GM18502 (cell line): ENCODE results near the gene SCT.

Source experiments
- ATAC-seq: cut with Tn5 transposase; IDR thresholded peaks from one replicate; pipeline ENCODE4 v1.9.1; 2021; ENCODE audit warnings: mild to moderate bottlenecking; ENCODE audit not compliant: unreplicated experiment, poor library complexity

The SCT gene

DNA sequence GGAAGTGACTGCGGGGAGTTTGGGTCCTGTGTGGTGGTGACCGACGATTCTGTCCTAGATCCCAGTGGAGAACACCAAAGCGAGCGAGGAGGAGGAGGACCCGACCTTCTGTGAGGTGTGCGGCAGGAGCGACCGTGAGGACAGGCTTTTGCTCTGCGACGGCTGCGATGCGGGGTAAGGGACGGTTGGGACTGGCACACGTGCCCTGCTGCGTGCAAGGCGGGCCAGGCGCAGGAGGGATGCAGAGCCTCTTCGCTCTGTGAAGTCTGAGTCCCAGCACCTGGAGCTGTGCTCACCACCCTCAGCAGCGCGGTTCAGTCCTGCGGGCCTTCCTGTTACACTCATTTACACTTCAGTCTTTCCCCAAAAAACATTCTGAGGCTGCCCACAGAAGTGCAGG is 34.5 kb downstream of the SCT start:
- ATAC-seq: no peak

DNA sequence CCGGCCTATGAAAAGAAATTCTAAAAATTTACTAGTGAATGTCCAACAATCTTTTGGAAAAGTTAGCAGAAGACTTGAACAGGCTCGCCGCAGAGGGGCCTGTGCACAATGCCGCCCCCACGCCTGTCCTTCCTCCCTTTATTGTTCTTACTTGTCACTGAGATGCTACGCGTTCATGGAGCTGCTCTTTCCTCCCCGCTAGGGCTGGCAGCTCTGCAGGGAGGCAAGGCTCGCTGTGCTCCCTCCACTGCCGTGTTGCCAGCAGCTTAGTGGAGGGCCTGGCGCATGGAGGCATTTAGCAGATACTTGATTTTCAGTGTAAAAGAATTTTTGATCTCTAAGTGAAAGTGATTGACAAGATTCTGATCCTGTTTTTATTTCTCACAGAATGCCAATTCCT is 36.0 kb downstream of the SCT start:
- no peak for ATAC-seq

DNA sequence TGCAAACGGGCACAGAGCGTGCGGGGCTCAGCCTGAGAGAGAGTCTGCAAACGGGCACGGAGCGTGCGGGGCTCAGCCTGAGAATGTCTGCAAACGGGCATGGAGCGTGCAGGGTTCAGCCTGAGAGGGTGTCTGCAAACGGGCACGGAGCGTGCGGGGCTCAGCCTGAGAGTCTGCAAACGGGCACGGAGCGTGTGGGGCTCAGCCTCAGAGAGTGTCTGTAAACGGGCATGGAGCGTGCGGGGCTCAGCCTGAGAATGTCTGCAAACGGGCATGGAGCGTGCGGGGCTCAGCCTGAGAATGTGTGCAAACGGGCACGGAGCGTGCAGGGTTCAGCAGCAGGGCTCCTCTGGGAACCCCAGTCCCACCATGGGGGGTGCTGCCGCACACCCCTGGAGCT is 37.2 kb downstream of the SCT start:
- no peak for ATAC-seq

DNA sequence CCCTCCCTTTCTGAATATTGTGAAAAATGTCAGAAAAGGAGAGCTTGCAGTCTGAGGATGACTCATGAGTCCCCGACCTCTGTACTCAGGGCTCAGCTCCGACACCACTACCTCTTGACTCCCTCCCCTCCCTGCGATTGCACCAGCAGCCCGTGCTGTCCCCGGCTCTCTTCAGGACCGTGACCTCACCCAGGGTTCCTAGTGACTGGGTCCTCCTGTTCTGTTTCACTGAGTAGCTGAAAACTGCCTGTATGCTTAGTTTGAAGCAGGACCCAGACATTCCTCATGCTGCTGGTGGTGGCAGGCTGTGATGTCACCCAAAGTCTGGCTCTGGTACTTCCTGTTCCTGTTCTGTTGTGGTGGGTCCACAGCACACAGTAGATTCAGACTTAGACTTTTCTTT is 39.0 kb downstream of the SCT start:
- no peak for ATAC-seq

DNA sequence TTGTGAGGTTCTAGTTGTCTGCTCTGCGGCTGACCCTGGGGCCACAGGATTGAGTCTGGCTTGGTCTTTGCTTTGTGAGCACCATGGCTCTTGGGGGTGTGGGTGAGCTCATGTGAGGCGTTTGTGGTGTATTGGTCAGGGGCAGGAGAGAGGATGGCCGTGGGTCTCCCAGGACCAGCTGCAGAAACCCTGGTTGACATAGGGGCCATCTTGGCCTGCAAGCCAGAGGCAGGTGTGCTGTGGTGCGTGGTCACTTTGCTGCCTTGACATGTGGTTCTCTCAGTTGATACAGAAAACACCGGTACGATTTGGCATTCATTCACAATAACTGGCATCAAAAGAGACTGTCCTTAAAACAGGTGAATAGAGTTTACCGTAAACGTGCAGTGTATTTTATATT is 39.4 kb downstream of the SCT start:
- ATAC-seq: no peak

DNA sequence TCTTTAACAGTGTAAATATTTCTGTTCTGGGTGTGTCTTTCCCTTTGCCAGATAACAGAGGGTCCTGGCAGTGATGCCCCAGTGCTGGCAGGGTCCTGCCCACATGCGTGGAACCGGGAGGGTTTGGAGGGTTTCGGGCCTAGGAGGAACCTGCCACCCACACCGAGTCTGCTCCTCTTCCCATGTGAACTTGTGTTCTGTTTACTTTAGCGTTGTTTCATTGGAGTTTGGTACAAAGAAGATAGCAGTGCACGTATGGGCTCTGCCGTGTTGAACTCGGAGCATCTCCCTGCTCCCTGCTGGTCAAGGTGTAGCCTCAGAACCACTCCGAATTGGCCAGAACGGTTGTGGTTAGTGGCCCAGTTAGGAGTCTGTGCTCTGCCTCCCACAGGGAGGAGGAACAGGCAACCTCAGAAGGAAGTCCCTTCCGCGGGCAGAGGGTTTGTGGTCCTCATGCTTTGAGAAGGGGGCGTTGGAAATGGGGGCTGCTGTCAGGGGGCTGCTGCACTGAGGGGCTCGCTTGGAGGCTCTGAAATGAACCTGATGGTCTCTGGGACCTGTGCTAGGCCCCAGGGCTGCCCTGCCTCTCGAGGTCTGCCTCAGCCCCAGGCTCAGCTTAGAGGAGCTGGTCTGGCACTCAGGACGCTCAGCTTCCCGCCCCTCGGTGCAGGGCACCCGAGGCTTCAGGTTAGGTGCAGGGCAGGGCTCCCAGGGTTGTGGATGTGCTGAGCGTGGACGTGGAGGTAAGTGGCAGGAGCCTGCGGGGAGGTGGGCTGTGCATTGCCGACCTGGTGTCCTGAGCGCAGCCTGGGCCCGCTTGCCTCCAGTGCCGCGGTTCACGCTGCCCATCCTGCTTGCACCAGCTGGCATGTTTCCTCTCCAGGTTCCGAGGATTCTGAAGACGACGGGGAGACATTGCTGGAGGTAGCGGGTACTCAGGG is 40.3 kb downstream of the SCT start:
- ATAC-seq: no peak

DNA sequence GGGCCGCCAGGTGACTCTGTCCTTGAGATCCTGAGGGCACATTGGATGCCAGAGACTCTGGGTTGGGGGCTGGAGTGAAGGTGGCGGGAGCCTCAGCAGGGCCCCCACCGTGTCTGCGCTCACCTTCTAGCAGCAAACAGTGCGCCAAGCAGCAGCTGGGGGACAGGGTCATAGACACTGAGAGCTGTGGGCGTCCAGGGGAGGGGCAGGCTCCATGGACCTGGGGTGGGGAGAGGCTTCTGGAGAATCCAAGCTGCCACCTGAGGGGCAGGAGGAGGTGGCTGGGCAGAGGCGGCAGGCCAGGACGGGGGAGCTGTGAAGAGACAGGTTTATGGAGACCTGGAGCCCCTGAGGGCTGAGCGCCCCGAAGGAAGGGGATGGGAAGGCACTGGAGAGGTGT is 42.7 kb downstream of the SCT start:
- ATAC-seq: no peak

DNA sequence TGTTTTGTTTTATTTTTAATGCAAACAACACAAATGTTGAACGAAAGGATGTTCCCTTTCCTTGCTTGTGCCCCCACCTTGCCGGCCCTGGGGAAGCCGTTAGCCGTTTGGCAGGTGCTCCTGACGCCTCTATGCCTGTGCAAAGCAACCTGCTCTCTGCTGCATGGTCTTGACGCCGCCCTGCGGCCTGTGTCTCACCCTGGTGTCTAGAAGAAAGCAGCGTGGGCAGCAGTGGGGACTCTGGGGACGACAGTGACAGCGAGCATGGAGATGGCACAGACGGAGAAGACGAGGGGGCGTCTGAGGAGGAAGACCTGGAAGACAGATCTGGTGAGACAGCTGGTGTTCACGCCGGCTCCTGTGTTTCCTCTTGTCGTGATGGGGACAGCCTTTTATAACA is 45.2 kb downstream of the SCT start:
- no peak for ATAC-seq

DNA sequence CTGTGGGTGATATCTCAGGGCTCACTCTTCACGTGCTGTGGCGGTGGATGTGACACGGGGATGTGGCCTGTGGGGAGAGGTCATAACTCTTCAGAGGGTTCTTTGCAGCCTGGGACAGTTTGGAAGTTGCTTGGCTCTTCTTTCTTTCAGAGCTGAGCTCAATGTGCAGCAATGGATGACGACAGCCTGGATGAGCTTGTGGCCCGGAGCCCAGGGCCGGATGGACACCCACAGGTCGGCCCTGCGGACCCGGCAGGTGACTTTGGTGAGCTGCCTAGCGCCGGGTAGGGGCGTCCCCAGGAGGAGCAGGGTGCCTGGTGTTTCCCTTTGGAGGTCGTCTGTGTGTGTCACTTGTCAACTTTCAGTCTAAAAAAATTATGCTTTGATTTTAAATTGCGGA is 45.6 kb downstream of the SCT start:
- ATAC-seq: no peak

DNA sequence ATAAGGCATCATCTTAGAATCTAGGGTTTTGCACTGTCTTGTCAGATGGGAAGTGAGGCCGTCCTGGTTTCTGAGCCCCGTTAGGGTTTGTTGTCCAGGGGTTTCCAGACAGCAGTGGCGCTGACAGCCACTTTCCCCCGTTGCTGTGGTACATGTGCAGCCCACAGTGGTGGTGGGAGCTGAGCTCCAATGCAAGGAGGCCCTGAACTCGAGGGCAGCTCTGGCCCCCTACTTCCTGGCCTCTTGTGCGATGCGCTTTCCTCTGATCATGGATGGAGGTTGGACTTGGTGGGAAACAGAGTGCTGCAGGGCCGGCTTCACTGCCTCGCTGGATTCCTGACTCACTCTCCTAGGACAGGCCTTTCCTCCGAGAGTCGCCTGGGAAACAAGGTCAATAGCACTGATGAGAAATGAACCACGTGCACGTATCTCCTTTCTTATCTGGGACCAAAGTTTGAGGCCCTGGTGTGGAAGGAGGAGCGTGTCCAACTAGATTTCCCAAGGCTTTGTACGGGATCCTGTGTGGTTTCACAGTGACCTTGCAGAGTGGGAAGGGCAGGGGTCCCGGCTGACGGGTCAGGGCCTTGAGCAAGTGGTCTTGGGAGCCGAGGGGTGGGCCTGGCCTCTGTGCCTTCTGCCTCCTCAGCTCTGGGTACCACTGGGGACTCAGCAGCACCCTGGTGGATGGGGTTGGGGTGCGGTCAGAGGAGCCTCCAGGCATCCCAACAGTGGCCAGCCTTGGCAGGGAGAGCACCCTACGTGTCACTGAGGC is 47.0 kb downstream of the SCT start:
- no peak for ATAC-seq

DNA sequence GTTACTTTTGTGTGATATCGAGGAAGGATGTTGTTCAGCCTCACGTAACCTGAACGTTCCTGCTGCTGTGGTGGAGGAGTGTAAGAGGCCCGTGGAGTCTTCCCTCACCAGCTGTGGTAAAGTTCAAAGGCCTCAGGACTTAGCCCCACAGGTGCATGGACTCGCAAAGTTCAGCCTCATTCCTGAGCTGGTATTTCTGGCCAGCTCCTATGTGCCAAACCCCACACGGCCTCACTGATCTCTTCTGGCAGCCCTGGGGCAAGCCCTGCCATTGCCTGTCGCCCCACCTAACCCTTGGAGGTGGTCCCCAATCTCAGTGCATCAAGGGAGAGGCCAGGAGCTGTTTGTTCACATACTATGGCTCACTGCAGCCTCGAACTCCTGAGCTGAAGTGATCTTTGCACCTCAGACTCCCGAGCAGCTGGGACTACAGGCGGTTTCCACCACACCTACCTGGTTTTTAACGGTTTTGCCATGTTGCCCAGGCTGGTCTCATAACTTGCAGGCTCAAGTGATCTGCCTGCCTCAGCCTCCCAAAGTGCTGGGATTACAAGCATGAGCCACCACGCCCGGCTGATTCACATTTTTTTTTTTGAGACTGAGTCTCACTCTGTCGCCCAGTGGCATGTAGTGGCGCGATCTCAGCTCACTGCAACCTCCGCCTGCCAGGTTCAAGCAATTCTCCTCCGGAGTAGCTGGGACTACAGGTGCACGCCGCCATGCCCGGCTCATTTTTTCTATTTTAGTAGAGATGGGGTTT is 48.5 kb downstream of the SCT start:
- no peak for ATAC-seq

DNA sequence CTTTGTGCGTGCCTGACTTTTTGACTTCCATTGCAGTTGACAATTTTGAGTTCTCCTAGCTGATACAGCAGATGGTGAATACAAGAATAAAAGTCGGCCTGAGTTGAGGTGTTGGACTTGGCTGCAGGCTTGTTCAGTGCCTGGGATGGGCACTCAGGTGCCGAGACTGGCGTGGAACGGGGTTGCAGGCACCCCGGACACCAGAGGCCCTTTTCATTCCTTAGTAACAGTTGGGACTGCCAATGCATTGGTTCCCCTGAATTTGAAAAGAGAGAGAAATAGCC is 49.4 kb downstream of the SCT start:
- ATAC-seq: no peak

DNA sequence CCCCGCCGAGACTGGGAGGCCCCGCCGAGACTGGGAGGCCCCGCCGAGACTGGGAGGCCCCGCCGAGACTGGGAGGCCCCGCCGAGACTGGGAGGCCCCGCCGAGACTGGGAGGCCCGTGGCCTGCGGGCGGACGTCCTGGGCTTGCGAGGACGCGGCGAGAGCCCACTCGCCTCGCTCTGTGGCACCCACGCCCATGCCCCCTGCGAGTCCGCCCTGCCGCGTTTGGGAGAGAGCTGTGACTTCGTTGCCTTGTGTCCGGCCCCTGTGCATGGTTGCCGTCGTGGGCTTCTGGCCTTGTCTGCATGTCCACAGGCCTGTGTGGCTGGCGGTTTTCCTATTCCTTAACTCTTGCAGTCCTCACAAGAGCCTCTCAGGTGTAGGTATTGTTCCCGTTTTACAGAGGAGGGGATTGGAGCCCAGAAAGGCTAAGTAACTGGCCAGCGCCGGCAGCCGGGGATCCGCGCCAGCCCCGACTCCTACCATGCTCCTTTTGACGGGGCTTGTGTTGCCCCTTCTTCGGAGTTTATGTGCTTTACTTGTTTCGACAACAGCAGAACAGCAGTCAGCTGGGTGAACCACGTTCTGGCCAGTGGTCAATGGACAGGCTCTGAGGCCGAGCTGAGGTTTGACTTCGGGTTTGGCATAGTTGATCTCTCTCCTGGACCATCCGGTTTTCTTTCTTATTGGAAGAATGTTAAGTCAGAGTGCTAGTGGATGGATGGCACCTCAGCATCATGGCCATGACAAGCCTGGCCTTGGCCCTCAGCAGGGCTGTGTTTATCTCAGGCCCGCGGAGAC is 50.0 kb downstream of the SCT start:
- ATAC-seq: no peak
